Measurements from ENCODE around the gene TSPEAR. TPM values are rescaled to one million over a fixed set of nuclear protein-coding genes. Genes with fewer than 3 reads are reported as not detected.

The TSPEAR gene
- total RNA-seq, 1 experiment from 2014 or later: 2.1 TPM

Other genes with a start within 250 kb of the TSPEAR start
- not detected in 3 replicates for gene KRTAP10-1, start 171.4 kb downstream of the TSPEAR start, total RNA-seq (2021)
- gene KRTAP10-2, start 160.1 kb downstream of the TSPEAR start, total RNA-seq (2021): 0.16 TPM in 1 of 3 replicates, not detected in the others
- gene KRTAP10-3, start 152.8 kb downstream of the TSPEAR start, total RNA-seq (2021): not detected in 3 replicates
- gene KRTAP10-4, start 137.8 kb downstream of the TSPEAR start, total RNA-seq (2021): not detected in 3 replicates
- not detected in 3 replicates for gene KRTAP10-5, start 131.0 kb downstream of the TSPEAR start, total RNA-seq (2021)
- gene KRTAP10-6, start 119.1 kb downstream of the TSPEAR start, total RNA-seq (2021): 0.17 TPM in 1 of 3 replicates, not detected in the others
- gene KRTAP10-7, start 111.0 kb downstream of the TSPEAR start, total RNA-seq (2021): not detected in 3 replicates
- not detected in 3 replicates for gene KRTAP10-8, start 99.5 kb downstream of the TSPEAR start, total RNA-seq (2021)
- gene KRTAP10-9, start 84.5 kb downstream of the TSPEAR start, total RNA-seq (2021): not detected in 3 replicates
- not detected in 3 replicates for gene KRTAP10-10, start 74.2 kb downstream of the TSPEAR start, total RNA-seq (2021)
- not detected in 3 replicates for gene KRTAP10-11, start 65.2 kb downstream of the TSPEAR start, total RNA-seq (2021)
- 0.50 TPM in 1 of 3 replicates, not detected in the others for gene KRTAP12-4, start 56.9 kb downstream of the TSPEAR start, total RNA-seq (2021)
- not detected in 3 replicates for gene KRTAP12-3, start 53.6 kb downstream of the TSPEAR start, total RNA-seq (2021)
- gene KRTAP12-2, start 44.6 kb downstream of the TSPEAR start, total RNA-seq (2021): 0.25 TPM in 1 of 3 replicates, not detected in the others
- gene KRTAP12-1, start 29.4 kb downstream of the TSPEAR start, total RNA-seq (2021): 0.63 to 2.5 TPM (median 1.0 TPM) in 3 replicates
- not detected in 3 replicates for gene KRTAP10-12, start 14.4 kb downstream of the TSPEAR start, total RNA-seq (2021)
- 109 to 117 TPM (median 113 TPM) in 3 replicates for gene UBE2G2, start 90.2 kb upstream of the TSPEAR start, total RNA-seq (2021)
- 81.7 to 86.3 TPM (median 85.4 TPM) in 3 replicates for gene SUMO3, start 106.5 kb upstream of the TSPEAR start, total RNA-seq (2021)
- gene PTTG1IP, start 162.1 kb upstream of the TSPEAR start, total RNA-seq (2021): 96.0 to 117 TPM (median 112 TPM) in 3 replicates
- gene ITGB2, start 209.3 kb upstream of the TSPEAR start, total RNA-seq (2021): 1.0 to 1.5 TPM (median 1.5 TPM) in 3 replicates
- 72.8 to 81.0 TPM (median 77.2 TPM) in 3 replicates for gene SLX9, start 228.5 kb upstream of the TSPEAR start, total RNA-seq (2021)